Smooth muscle cell (in vitro differentiated cells): Measurements from ENCODE around the gene UBE2J1. TPM values are rescaled to one million over a fixed set of nuclear protein-coding genes. Genes with fewer than 3 reads are reported as not detected.

Experiments
- DNase-seq: peaks from one replicate; lab custom pipeline; 2025; ENCODE audit not compliant: unreplicated experiment; lab: John Stamatoyannopoulos, UW
- H2AFZ ChIP-seq: fragments of 200-600 bp; sonication (generic); 2 replicates; pipeline ENCODE4 v1.6.0; 2016; ENCODE audit warnings: antibody characterized with exemption, low read depth, mild to moderate bottlenecking
- H3F3A ChIP-seq: fragments of 200-600 bp; sonication (generic); 2 replicates; pipeline ENCODE4 v1.6.0; 2017; ENCODE audit warnings: antibody characterized with exemption, low read depth
- H3K27ac ChIP-seq: fragments of 200-600 bp; sonication (generic); 2 replicates; pipeline ENCODE4 v1.5.1; 2016; ENCODE audit warnings: low read depth, mild to moderate bottlenecking
- H3K27me3 ChIP-seq: fragments of 200-600 bp; sonication (generic); 2 replicates; pipeline ENCODE4 v1.6.1; 2016; ENCODE audit warnings: low read depth, mild to moderate bottlenecking
- H3K36me3 ChIP-seq: fragments of 200-600 bp; sonication (generic); 2 replicates; pipeline ENCODE4 v1.5.1; 2016; ENCODE audit warnings: low read depth
- H3K4me1 ChIP-seq: fragments of 200-600 bp; sonication (generic); 2 replicates; pipeline ENCODE4 v1.5.1; 2016; ENCODE audit warnings: low read depth
- H3K4me2 ChIP-seq: fragments of 200-600 bp; sonication (generic); 2 replicates; pipeline ENCODE4 v1.6.0; 2016; ENCODE audit warnings: mild to moderate bottlenecking
- H3K4me3 ChIP-seq: fragments of 200-600 bp; sonication (generic); 2 replicates; pipeline ENCODE4 v1.5.1; 2016; ENCODE audit warnings: mild to moderate bottlenecking
- H3K79me2 ChIP-seq: fragments of 200-600 bp; sonication (generic); 2 replicates; pipeline ENCODE4 v1.6.0; 2016; ENCODE audit warnings: low read depth, mild to moderate bottlenecking
- H3K9ac ChIP-seq: fragments of 200-600 bp; sonication (generic); 2 replicates; pipeline ENCODE4 v1.6.0; 2016; ENCODE audit warnings: low read depth
- H3K9me3 ChIP-seq: fragments of 200-600 bp; sonication (generic); replicated peaks from 2 replicates; pipeline ENCODE4 v1.5.1; 2016; ENCODE audit warnings: low read depth
- H4K20me1 ChIP-seq: fragments of 200-600 bp; sonication (generic); 2 replicates; pipeline ENCODE4 v1.6.0; 2016; ENCODE audit warnings: low read depth
- CTCF ChIP-seq: fragments of 200-600 bp; sonication (generic); IDR thresholded peaks from 2 replicates; pipeline ENCODE4 v1.5.1; 2017; ENCODE audit warnings: borderline replicate concordance, mild to moderate bottlenecking, antibody characterized with exemption; ENCODE audit not compliant: insufficient read depth, poor library complexity, severe bottlenecking
- WGBS: methylation state at CpG from one replicate; pipeline ENCODE4 v1.1.7; 2016; ENCODE audit warnings: low lambda C conversion rate; 5-methylcytosine and 5-hydroxymethylcytosine counted together
- polyA plus RNA-seq: library from polyadenylated mRNA; unstranded; fragments of >200 nt; fragmentation: Nextera tagmentation; extraction: Ambion mirVana; gene quantifications from 2 replicates; pipeline ENCODE4 v1.2.1, GENCODE V29; 2016
- total RNA-seq: library from RNA; depleted of rRNA; stranded (reverse); fragments of >200 nt; gene quantifications from 2 replicates; pipeline ENCODE4 v1.2.3, GENCODE V29; 2014

The UBE2J1 gene
- total and polyA plus RNA-seq, 2 experiments from 2014 or later = 65.7 to 130 TPM

GRCh38 chr6:89385156-89385667, 32.7 kb upstream of the UBE2J1 start:
- DNase-seq = no peak
- Histone ChIP-seq H3K9me3 (no peaks in the 10 kb centered on the region), H3K36me3 (no peaks in the 10 kb centered on the region), H3K4me3 (no peak overlapping the region), H3F3A (no peaks in the 10 kb centered on the region), H3K79me2 (no peaks in the 10 kb centered on the region), H3K27me3 (no peaks in the 10 kb centered on the region), H2AFZ (no peak overlapping the region), H3K9ac (no peak overlapping the region), H3K27ac (no peak overlapping the region), H3K4me1 (no peaks in the 10 kb centered on the region), H3K4me2 (no peak overlapping the region), H4K20me1 (no peaks in the 10 kb centered on the region)
- WGBS = 59% methylated on average over 5 of the region's 5 CpGs
- TF ChIP-seq CTCF = no peak

- DNase-seq = no peak
- no peak for TF ChIP-seq CTCF
- H3K27ac ChIP-seq = no peak overlapping the region
- H3K9ac ChIP-seq = no peak overlapping the region
- H3K27me3 ChIP-seq = no peaks in the 10 kb centered on the region
- H2AFZ ChIP-seq = no peak overlapping the region
- no peaks in the 10 kb centered on the region for H3K9me3 ChIP-seq
- 88% methylated on average over 2 of the region's 2 CpGs for WGBS
- no peaks in the 10 kb centered on the region for H3K36me3 ChIP-seq
- no peaks in the 10 kb centered on the region for H3K79me2 ChIP-seq
- H4K20me1 ChIP-seq = no peaks in the 10 kb centered on the region
- no peak overlapping the region for H3K4me3 ChIP-seq
- no peaks in the 10 kb centered on the region for H3K4me1 ChIP-seq
- H3F3A ChIP-seq = no peaks in the 10 kb centered on the region
- H3K4me2 ChIP-seq = no peak overlapping the region
Observed at GRCh38 chr6:89381031-89381430, 28.5 kb upstream of the UBE2J1 start.

- H3K9me3 ChIP-seq = no peaks in the 10 kb centered on the region
- no peaks in the 10 kb centered on the region for H3K27me3 ChIP-seq
- no peaks in the 10 kb centered on the region for H3K36me3 ChIP-seq
- H3K4me2 ChIP-seq = no peak overlapping the region
- no peak for DNase-seq
- no peak overlapping the region for H3K27ac ChIP-seq
- 87% methylated on average over 5 of the region's 5 CpGs for WGBS
- no peak overlapping the region for H2AFZ ChIP-seq
- H3K9ac ChIP-seq = no peak overlapping the region
- H3F3A ChIP-seq = no peaks in the 10 kb centered on the region
- no peak overlapping the region for H3K4me3 ChIP-seq
- TF ChIP-seq CTCF = no peak
- no peaks in the 10 kb centered on the region for H4K20me1 ChIP-seq
- H3K79me2 ChIP-seq = no peaks in the 10 kb centered on the region
- no peaks in the 10 kb centered on the region for H3K4me1 ChIP-seq
Observed at GRCh38 chr6:89379281-89379680, 26.8 kb upstream of the UBE2J1 start.

- Histone ChIP-seq H3F3A (no peaks in the 10 kb centered on the region), H3K4me3 (no peak overlapping the region), H3K9me3 (no peaks in the 10 kb centered on the region), H3K36me3 (no peaks in the 10 kb centered on the region), H3K4me2 (no peak overlapping the region), H3K79me2 (no peaks in the 10 kb centered on the region), H3K4me1 (no peaks in the 10 kb centered on the region), H3K27me3 (no peaks in the 10 kb centered on the region), H3K9ac (no peak overlapping the region), H4K20me1 (no peaks in the 10 kb centered on the region), H2AFZ (no peak overlapping the region), H3K27ac (no peak overlapping the region)
- no peak for TF ChIP-seq CTCF
- DNase-seq = no peak
- WGBS = 95% methylated on average over 4 of the region's 4 CpGs
Observed at GRCh38 chr6:89378628-89379027, 26.1 kb upstream of the UBE2J1 start.
